Suprapubic skin (tissue), 3 donors: Measurements from ENCODE around the gene CBLC.

Source experiments
- POLR2AphosphoS5 ChIP-seq, 3 donors: sonication (generic); formaldehyde crosslinking; IDR thresholded peaks; one replicate each; pipeline ENCODE4 v1.6.1; 2017; ENCODE audit warnings: antibody characterized with exemption in 3 of 3
- TF ChIP-seq, protein P1 (sequence below), 2 donors: fragments of 200-600 bp in 1 of 2; fragments of 450-650 bp in 1 of 2; sonication (generic) in 1 of 2; IDR thresholded peaks; one replicate each; pipeline ENCODE4 v1.5.1; 2016 to 2019; ENCODE audit warnings: antibody characterized with exemption in 2 of 2, mild to moderate bottlenecking in 1 of 2, moderate library complexity in 1 of 2

DNA sequence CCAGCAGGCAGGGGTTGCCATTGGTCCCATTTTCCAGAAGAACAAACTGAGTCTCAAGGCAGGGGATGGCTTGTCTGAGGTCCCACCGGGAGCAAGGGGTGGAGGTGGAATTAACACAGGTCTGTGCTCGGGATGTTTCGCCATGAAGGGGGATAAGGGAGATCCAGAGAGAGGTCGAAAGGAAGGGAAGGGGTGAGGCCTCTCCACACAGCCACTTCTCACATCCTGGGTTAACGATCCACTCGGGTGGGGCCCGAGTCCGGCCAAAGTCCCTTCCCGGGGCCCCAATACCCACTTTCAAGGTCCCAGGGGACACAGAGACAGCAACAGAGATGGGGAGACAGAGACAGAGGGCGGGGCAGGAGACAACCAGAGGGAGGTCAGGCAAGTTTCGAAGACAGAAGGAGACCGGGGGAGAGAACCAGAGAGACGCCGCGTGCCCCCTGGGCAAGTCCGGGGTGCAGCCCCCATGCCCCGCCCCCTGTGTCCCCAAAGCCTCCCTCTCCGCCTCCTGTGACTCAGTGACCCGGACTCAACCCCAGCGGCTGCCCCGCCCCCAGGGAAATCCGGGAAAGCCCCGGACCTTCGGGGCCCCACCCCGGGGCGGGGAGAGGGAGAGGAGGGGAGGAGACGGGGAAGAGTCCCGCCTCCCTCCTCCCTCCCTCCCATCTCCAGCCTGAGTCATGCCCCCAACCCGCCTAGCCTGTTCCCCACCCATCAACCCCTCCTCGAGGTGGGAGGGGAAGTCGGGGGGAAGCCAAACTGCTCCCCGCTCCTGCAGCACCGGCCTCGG is 30.5 kb upstream of the CBLC start:
- TF ChIP-seq, protein P1, sequence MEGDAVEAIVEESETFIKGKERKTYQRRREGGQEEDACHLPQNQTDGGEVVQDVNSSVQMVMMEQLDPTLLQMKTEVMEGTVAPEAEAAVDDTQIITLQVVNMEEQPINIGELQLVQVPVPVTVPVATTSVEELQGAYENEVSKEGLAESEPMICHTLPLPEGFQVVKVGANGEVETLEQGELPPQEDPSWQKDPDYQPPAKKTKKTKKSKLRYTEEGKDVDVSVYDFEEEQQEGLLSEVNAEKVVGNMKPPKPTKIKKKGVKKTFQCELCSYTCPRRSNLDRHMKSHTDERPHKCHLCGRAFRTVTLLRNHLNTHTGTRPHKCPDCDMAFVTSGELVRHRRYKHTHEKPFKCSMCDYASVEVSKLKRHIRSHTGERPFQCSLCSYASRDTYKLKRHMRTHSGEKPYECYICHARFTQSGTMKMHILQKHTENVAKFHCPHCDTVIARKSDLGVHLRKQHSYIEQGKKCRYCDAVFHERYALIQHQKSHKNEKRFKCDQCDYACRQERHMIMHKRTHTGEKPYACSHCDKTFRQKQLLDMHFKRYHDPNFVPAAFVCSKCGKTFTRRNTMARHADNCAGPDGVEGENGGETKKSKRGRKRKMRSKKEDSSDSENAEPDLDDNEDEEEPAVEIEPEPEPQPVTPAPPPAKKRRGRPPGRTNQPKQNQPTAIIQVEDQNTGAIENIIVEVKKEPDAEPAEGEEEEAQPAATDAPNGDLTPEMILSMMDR (IDR thresholded peaks at IDR 0.05) = no peak
- TF ChIP-seq POLR2AphosphoS5 (IDR thresholded peaks at IDR 0.05) = peak in 1 of 3 donors; percentile 67
